Testis (tissue), 2 donors: Measurements from ENCODE around the gene REEP5.

Experiments used
- CTCF ChIP-seq, 3 experiments: fragments of 450-650 bp in 2 of 3; fragments of 200-600 bp in 1 of 3; sonication (generic) in 1 of 3; IDR thresholded peaks; one replicate each; pipeline ENCODE4 v1.5.1; 2016 to 2019; ENCODE audit warnings: antibody characterized with exemption in 3 of 3, mild to moderate bottlenecking in 2 of 3, moderate library complexity in 1 of 3
- POLR2A ChIP-seq: fragments of 450-650 bp; IDR thresholded peaks from one replicate; pipeline ENCODE4 v1.6.1; 2017; ENCODE audit warnings: antibody characterized with exemption, mild to moderate bottlenecking, moderate library complexity

GRCh38 chr5:112951124-112951702 lies 29.2 kb upstream of the REEP5 start:
- TF ChIP-seq CTCF (IDR thresholded peaks at IDR 0.05) (no peak), POLR2A (no peak)
